RKO (cell line): ENCODE measurements around the gene EMC10.
"Not testable (repeated sequence)": the region's sequence is repeated elsewhere in the genome, so short reads cannot be mapped to it uniquely, and the experiment has no call there.

Experiments used
- DNase-seq: peaks from one replicate; pipeline ENCODE4 v3.0.0-alpha.2; 2016; ENCODE audit warnings: low spot score

Gene EMC10

GRCh38 chr19:50514346-50515167 is 38.2 kb downstream of the EMC10 start:
- DNase-seq = no peak

GRCh38 chr19:50515168-50515561 is 38.9 kb downstream of the EMC10 start:
- DNase-seq = no peak

GRCh38 chr19:50516456-50516855 is 40.1 kb downstream of the EMC10 start:
- DNase-seq = no peak

GRCh38 chr19:50516964-50517703 is 40.8 kb downstream of the EMC10 start:
- no peak for DNase-seq

- no peak for DNase-seq
These were observed 41.4 kb downstream of the EMC10 start for GRCh38 chr19:50517704-50518075.

- DNase-seq = no peak
These were observed 42.0 kb downstream of the EMC10 start for GRCh38 chr19:50518091-50519005.

- DNase-seq = no peak
These were observed 42.8 kb downstream of the EMC10 start for GRCh38 chr19:50519006-50519575.

- DNase-seq = no peak
These were observed 44.6 kb downstream of the EMC10 start for GRCh38 chr19:50520822-50521465.

- DNase-seq = no peak
These were observed 46.6 kb downstream of the EMC10 start for GRCh38 chr19:50522881-50523280.

- DNase-seq = not testable (repeated sequence)
These were observed 51.7 kb downstream of the EMC10 start for GRCh38 chr19:50528052-50528451.

GRCh38 chr19:50531171-50531612 is 54.9 kb downstream of the EMC10 start:
- no peak for DNase-seq

- DNase-seq = no peak
These were observed 56.6 kb downstream of the EMC10 start for GRCh38 chr19:50532952-50533351.

GRCh38 chr19:50534478-50534877 is 58.2 kb downstream of the EMC10 start:
- no peak for DNase-seq

- DNase-seq = no peak
These were observed 59.4 kb downstream of the EMC10 start for GRCh38 chr19:50535672-50536187.

- DNase-seq = peak; percentile 53
These were observed 60.5 kb downstream of the EMC10 start for GRCh38 chr19:50536662-50537305.

GRCh38 chr19:50537306-50537685 is 61.0 kb downstream of the EMC10 start:
- DNase-seq = peak; percentile 46

GRCh38 chr19:50537769-50538230 is 61.5 kb downstream of the EMC10 start:
- DNase-seq = peak; percentile 90
